ENCODE results near the gene GRPEL1. TPM values are rescaled to one million over a fixed set of nuclear protein-coding genes. Genes with fewer than 3 reads are reported as not detected.

GRPEL1 gene
- total RNA-seq, 1 experiment from 2014 or later = 40.7 TPM

- Histone ChIP-seq H3K18ac (ENCODE audit: insufficient read length, low read depth, low read length) (no peak overlapping the region), H3K27ac (ENCODE audit: insufficient read length, low read depth, low read length) (no peak overlapping the region), H3K23me2 (ENCODE audit: insufficient read length, low read depth, low read length, poor library complexity, severe bottlenecking) (no peaks in the 10 kb centered on the region), H3K4ac (ENCODE audit: low read depth, low read length) (no peak overlapping the region), H4K8ac (replicated peaks; ENCODE audit: insufficient read length, low read depth, low read length) (no peak overlapping the region), H3K79me1 (ENCODE audit: insufficient read depth, low read depth, low read length, poor library complexity, severe bottlenecking) (no peaks in the 10 kb centered on the region), H2AFZ (ENCODE audit: low read length) (no peak overlapping the region), H2BK5ac (ENCODE audit: insufficient read length, low read length) (no peak overlapping the region), H3K9me3 (ENCODE audit: control insufficient read depth, low read depth, low read length) (no peaks in the 10 kb centered on the region), H3K4me2 (ENCODE audit: insufficient read depth, insufficient read length, low read length) (no peak overlapping the region), H3K9ac (ENCODE audit: extremely low read depth, insufficient read length, low read length) (no peak overlapping the region), H4K20me1 (ENCODE audit: control insufficient read depth, insufficient read depth, insufficient read length) (no peaks in the 10 kb centered on the region), H3T11ph (ENCODE audit: low read length) (no peak overlapping the region), H3K56ac (ENCODE audit: insufficient read length, low read depth, low read length) (no peak overlapping the region), H2AK5ac (ENCODE audit: insufficient read length, low read length) (no peak overlapping the region), H3K27me3 (ENCODE audit: insufficient read depth, low read length) (no peaks in the 10 kb centered on the region), H3K4me1 (ENCODE audit: insufficient read depth, low read length) (no peaks in the 10 kb centered on the region; the same call in 1 of the 2 replicates), H2BK15ac (ENCODE audit: low read depth, low read length) (no peak overlapping the region), H2BK20ac (ENCODE audit: low read depth, low read length, poor library complexity, severe bottlenecking) (no peak overlapping the region), H3K14ac (ENCODE audit: insufficient read depth, low read length) (no peak overlapping the region), H2BK12ac (ENCODE audit: insufficient read length, low read depth, low read length) (no peak overlapping the region), H4K5ac (ENCODE audit: insufficient read length, low read depth, low read length) (no peak overlapping the region), H2BK120ac (ENCODE audit: low read depth, low read length, poor library complexity, severe bottlenecking) (no peak overlapping the region), H3K79me2 (ENCODE audit: insufficient read depth, low read length) (no peaks in the 10 kb centered on the region), H4K91ac (ENCODE audit: insufficient read length, low read depth, low read length) (no peak overlapping the region), H3K23ac (ENCODE audit: insufficient read length, low read depth, low read length) (no peak overlapping the region)
- Mint-ChIP-seq H3K27me3 (ENCODE audit: low read depth) (no peaks in the 10 kb centered on the region), H3K4me1 (peaks cover 0 to 12% of the 10 kb centered on the region in 2 experiments; a peak in 2 of 4 replicates), H3K9me3 (no peaks in the 10 kb centered on the region; a peak in 1 of 5 replicates), H3K36me3 (ENCODE audit: insufficient read depth in 1 of 3, low read depth in 3 of 3) (peaks cover 28 to 65% (median 61%) of the 10 kb centered on the region in 3 experiments; a peak in 6 of 7 replicates), H3K27ac (no peak overlapping the region), H3K4me3 (no peak overlapping the region)
- no peak for TF ChIP-seq CTCF (conservative IDR thresholded peaks at IDR 0.05)
- DNase-seq = no peak
- WGBS (ENCODE audit: extremely low coverage, insufficient read length, low lambda C conversion rate) = no CpG with 5 or more reads among the region's 12 CpGs
Measured at GRCh38 chr4:7029212-7029611, 38.7 kb downstream of the GRPEL1 start.

All from H9 (cell line).